ENCODE results near the gene SPC24. TPM values are rescaled to one million over a fixed set of nuclear protein-coding genes. Genes with fewer than 3 reads are reported as not detected.
"Not testable (repeated sequence)": the region's sequence is repeated elsewhere in the genome, so short reads cannot be mapped to it uniquely, and the experiment has no call there.

The SPC24 gene
- total and polyA plus RNA-seq, 9 of the 15 experiments (the other 6 are each of a cell fraction or from before 2014, with no cell fraction given) = 18.2 to 154 (median 60.9) TPM

GRCh38 chr19:11179145-11179465 lies 23.5 kb upstream of the SPC24 start:
- ATAC-seq; H3K9me3 ChIP-seq (replicated peaks; ENCODE audit: control insufficient read depth, insufficient read depth, low read depth, low read length); POLR2A ChIA-PET; in situ Hi-C loops (cut with MboI); H3K9me1 ChIP-seq (ENCODE audit: control insufficient read depth, insufficient read depth, low read length); H3K27me3 ChIP-seq (ENCODE audit: control insufficient read depth in 2 of 2, insufficient read depth in 2 of 2, low read length in 2 of 2); H3K4me3 ChIP-seq; H3K4me1 ChIP-seq (replicated peaks in 1 of 2; ENCODE audit: control insufficient read depth in 2 of 2, insufficient read depth in 2 of 2, low read length in 2 of 2); H2AFZ ChIP-seq (ENCODE audit: low read depth, low read length); FAIRE-seq; H3K9ac ChIP-seq (ENCODE audit: insufficient read depth in 1 of 2, low read depth in 2 of 2, low read length in 2 of 2); H3K4me2 ChIP-seq (ENCODE audit: insufficient read depth, low read length); H4K20me1 ChIP-seq (replicated peaks; ENCODE audit: control insufficient read depth, insufficient read depth, low read length); CTCF ChIA-PET (ENCODE audit: low intra/inter-chr PET ratio); intact Hi-C loops (cut with micrococcal nuclease); H3K79me2 ChIP-seq (ENCODE audit: control insufficient read depth, insufficient read depth, low read length); H3K27ac ChIP-seq (ENCODE audit: extremely low read depth, low read depth, low read length); BruUV-seq (replicated peaks); DNase-seq (ENCODE audit: extremely low read depth in 1 of 4, low spot score in 3 of 4): not testable (repeated sequence)
- H3K36me3 ChIP-seq (ENCODE audit: control insufficient read depth, insufficient read depth, low read length) = peaks cover 36% of the 10 kb centered on the region; the same call in 2 of the 3 replicates
- WGBS (ENCODE audit: insufficient coverage, low coverage, missing lambda C conversion rate) = 100% methylated on average over 3 of the region's 9 CpGs
- TF ChIP-seq ZNF121 (CRISPR knock-in tag; conservative IDR thresholded peaks at IDR 0.05) = peak; percentile 65

- ATAC-seq (no peak), DNase-seq (ENCODE audit: extremely low read depth in 1 of 4, low spot score in 3 of 4) (no peak)
- CTCF ChIA-PET (ENCODE audit: low intra/inter-chr PET ratio) = no interaction called here
Measured at GRCh38 chr19:11177592-11177991, 22.0 kb upstream of the SPC24 start.

More at GRCh38 chr19:11177592-11177991, 22.0 kb upstream of the SPC24 start:
- 87% methylated on average over 9 of the region's 9 CpGs for WGBS (ENCODE audit: insufficient coverage, low coverage, missing lambda C conversion rate)
- Histone ChIP-seq H3K27ac (ENCODE audit: extremely low read depth, low read depth, low read length) (no peak overlapping the region), H3K36me3 (ENCODE audit: control insufficient read depth, insufficient read depth, low read length) (peaks cover 49% of the 10 kb centered on the region; the same call in 2 of the 3 replicates), H3K4me2 (ENCODE audit: insufficient read depth, low read length) (no peak overlapping the region), H4K20me1 (replicated peaks; ENCODE audit: control insufficient read depth, insufficient read depth, low read length) (no peaks in the 10 kb centered on the region), H3K27me3 (ENCODE audit: control insufficient read depth in 2 of 2, insufficient read depth in 2 of 2, low read length in 2 of 2) (no peaks in the 10 kb centered on the region), H3K9ac (ENCODE audit: insufficient read depth in 1 of 2, low read depth in 2 of 2, low read length in 2 of 2) (no peak overlapping the region), H3K4me1 (replicated peaks in 1 of 2; ENCODE audit: control insufficient read depth in 2 of 2, insufficient read depth in 2 of 2, low read length in 2 of 2) (peaks cover 0 to 5% of the 10 kb centered on the region in 2 experiments; a peak in 1 of 5 replicates), H3K4me3 (no peak overlapping the region), H2AFZ (ENCODE audit: low read depth, low read length) (no peak overlapping the region), H3K9me3 (replicated peaks; ENCODE audit: control insufficient read depth, insufficient read depth, low read depth, low read length) (no peaks in the 10 kb centered on the region), H3K79me2 (ENCODE audit: control insufficient read depth, insufficient read depth, low read length) (no peaks in the 10 kb centered on the region), H3K9me1 (ENCODE audit: control insufficient read depth, insufficient read depth, low read length) (no peaks in the 10 kb centered on the region)
- TF ChIP-seq MECOM (CRISPR knock-in tag; IDR thresholded peaks at IDR 0.05) (no peak), PREB (CRISPR knock-in tag; IDR thresholded peaks at IDR 0.05) (no peak), NFE2L1 (tag; IDR thresholded peaks at IDR 0.05; ENCODE audit: borderline replicate concordance, low read depth) (no peak), ATF7 (IDR thresholded peaks at IDR 0.05) (no peak), DNMT1 (IDR thresholded peaks at IDR 0.05) (no peak), ZBTB11 (CRISPR knock-in tag; IDR thresholded peaks at IDR 0.05) (no peak), TAL1 (IDR thresholded peaks at IDR 0.05) (no peak), IRF9 (tag; IDR thresholded peaks at IDR 0.05) (no peak)
- in situ Hi-C loops (cut with MboI) (no loop called here), intact Hi-C loops (cut with micrococcal nuclease) (no loop called here)
- POLR2A ChIA-PET = interaction anchor here (0.8 kb wide), 1 partner anchor 20 kb away, joined by 4 read pairs; the partner anchor contains the start of gene KANK2
- no peak for FAIRE-seq
- no TSS peak for BruUV-seq (replicated peaks)
